Vagina (tissue), 2 donors: ENCODE measurements around the gene MAML2.

Experiments
- CTCF ChIP-seq, 3 experiments: fragments of 450-650 bp in 2 of 3; fragments of 200-600 bp in 1 of 3; sonication (generic) in 1 of 3; IDR thresholded peaks; one replicate each; pipeline ENCODE4 v1.5.1; 2017 to 2019; ENCODE audit warnings: antibody characterized with exemption in 3 of 3, mild to moderate bottlenecking in 2 of 3, moderate library complexity in 2 of 3
- POLR2A ChIP-seq, 2 donors: fragments of 450-650 bp; IDR thresholded peaks; one replicate each; pipeline ENCODE4 v1.6.1; 2017; ENCODE audit warnings: antibody characterized with exemption in 2 of 2, mild to moderate bottlenecking in 2 of 2, moderate library complexity in 2 of 2

GRCh38 chr11:96105944-96106343 is 237.1 kb downstream of the MAML2 start:
- no peak for TF ChIP-seq POLR2A (IDR thresholded peaks at IDR 0.05)
- TF ChIP-seq CTCF (IDR thresholded peaks at IDR 0.05): no peak
